Ureter (tissue), 1 donor: ENCODE data around the gene TYRP1. TPM values are rescaled to one million over a fixed set of nuclear protein-coding genes. Genes with fewer than 3 reads are reported as not detected.
"Not testable (repeated sequence)": the region's sequence is repeated elsewhere in the genome, so short reads cannot be mapped to it uniquely, and the experiment has no call there.

Source experiments
- DNase-seq: peaks from one replicate; pipeline ENCODE4 v3.0.0-alpha.2; 2020; ENCODE audit warnings: low spot score
- total RNA-seq: library from RNA; stranded (reverse); gene quantifications from one replicate; pipeline ENCODE4 v1.2.4, GENCODE V29; 2023
- donor health status: DM: yes; HTN: yes; CAD: no.

The TYRP1 gene
- not detected for total RNA-seq

- no peak for DNase-seq
Measured at GRCh38 chr9:12693141-12693540, at the start of gene TYRP1. Gene TYRP1 (plus strand): TSS chr9:12693385. CDS start chr9:12693997, 612 bp downstream.

- no peak for DNase-seq
Measured at GRCh38 chr9:12643686-12644085, 49.5 kb upstream of the TYRP1 start.

- DNase-seq, result no peak
Measured at GRCh38 chr9:12648925-12649324, 44.3 kb upstream of the TYRP1 start.

- no peak for DNase-seq
Measured at GRCh38 chr9:12651125-12651524, 42.1 kb upstream of the TYRP1 start.

DNA sequence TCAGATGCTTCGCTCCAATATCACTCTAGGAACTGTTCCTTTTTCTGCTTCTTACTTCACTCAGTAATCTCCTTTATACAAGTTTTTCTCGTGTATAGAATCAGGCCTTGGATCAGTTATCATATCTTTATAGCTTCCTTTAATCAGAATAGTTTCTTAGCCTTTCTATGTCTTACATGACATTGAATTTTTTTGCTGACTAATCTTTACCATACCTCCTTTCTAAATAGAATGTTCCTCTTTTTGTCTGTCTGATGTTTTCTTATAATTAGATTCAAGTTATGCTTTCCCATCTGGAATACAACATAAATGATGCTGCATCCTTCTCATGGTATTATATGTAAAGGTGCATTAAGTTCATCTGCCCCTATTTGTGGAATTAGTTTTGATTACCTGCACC lies 40.2 kb upstream of the TYRP1 start:
- DNase-seq, result no peak

DNA sequence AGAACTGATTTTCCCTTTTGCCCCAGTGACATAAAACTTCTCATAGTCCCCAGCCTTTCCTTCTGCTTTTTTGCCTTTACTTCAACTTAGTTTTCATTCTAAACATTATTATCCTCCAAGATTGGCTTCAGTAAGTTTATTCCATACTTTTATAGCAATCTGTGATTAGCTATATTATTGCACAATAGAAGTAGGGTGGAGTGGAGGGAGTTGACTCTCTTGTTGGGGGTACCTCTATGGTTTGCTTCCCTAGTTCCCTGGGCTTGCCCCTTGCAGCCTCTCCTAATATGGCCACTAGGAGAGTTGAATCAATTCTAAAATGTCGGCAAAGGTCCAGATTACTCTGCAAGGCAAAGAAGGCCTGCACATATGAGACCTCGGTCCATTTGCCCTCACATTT lies 36.4 kb upstream of the TYRP1 start:
- DNase-seq, result no peak

DNA sequence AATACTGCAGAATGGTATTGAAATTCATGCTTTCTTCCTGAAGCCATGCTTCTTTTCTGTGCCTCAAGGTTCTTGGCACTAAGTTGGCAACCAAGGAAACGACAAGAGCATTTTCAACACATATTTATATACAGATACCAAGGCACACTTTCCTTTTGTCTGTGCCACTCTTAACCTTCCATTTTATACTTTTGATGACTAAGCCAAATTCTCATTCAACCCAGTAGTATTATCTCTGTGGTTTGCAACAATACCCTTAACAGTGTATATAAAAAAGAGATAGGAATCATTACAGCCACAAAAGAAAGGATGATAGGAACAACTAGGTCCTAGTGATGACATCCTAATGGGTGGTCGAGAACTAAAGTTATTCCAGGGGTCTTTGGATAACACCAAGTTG lies 36.0 kb upstream of the TYRP1 start:
- DNase-seq, result no peak

GRCh38 chr9:12657998-12658397 lies 35.2 kb upstream of the TYRP1 start:
- DNase-seq, result no peak

DNA sequence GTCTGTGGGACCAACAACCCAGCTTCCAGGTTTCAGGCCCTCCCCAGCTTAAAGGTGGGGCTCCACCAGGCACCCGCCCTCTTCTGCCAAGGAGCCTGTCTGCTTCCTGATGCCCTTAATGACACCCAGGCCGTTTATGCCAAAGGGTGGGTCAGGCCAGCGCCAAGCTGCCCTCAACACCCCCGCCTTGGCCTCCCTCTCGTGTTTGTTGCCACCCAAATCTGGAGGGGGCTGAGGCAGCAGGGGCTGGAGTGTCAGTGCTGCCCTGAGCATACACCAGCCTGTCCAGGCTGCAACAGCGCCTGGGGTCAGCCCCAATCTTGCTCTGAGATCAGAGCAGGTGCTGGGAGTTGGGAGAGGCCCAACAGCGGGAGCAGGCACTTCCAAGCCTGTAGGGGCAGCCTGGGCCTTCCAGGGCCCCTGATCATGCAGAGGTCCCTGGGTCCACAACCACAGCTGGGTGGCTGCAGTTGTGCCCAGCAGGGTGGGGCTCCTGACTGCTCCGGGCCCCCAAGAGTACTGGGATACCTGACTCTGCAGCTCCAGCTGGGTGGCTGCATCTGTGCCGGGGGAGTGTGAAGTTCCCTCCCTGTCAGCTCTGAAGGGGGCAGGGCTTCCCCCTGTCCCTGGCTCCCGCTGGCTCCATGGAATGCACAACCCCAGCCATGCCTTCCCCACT lies 34.5 kb upstream of the TYRP1 start:
- no peak for DNase-seq

GRCh38 chr9:12659220-12659619 lies 34.0 kb upstream of the TYRP1 start:
- no peak for DNase-seq

- DNase-seq, result no peak
Measured at GRCh38 chr9:12666813-12667212, 26.4 kb upstream of the TYRP1 start.

DNA sequence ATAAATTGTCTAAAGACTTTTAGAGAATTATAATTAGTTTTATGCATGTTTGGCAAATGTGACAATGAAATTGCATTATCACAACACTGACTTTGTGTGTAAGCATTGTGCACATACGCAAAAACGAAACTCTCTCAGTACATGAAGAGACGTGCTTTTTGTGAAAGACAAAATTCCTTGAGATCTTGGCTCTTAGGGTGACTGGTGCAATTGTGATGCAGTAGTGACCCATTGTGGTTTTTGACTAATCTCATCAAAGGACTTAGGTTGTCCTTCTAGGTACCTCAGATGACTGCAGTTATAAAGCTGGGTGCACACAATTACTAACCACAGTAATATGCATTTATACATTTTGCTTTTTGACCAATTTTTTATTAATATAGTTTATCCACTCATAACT lies 25.3 kb upstream of the TYRP1 start:
- DNase-seq, result no peak

DNA sequence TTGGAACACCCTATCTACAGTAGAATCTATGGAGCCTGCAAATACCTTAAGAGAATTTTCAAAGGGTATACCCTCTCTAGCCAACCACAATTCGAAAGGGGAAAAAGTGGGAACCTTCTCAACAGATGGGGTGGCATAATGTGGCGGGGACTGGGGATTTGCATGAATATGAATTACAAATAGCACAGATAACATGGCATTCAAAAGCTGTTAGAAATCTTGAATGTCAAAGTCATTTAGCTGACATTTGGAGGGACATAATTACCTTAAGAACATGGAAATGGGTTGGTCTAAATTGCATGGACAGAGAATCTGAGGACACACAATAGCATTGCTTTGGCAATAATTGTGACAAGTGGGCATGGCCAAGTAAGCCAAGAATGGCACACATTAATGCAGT lies 23.2 kb upstream of the TYRP1 start:
- no peak for DNase-seq

DNA sequence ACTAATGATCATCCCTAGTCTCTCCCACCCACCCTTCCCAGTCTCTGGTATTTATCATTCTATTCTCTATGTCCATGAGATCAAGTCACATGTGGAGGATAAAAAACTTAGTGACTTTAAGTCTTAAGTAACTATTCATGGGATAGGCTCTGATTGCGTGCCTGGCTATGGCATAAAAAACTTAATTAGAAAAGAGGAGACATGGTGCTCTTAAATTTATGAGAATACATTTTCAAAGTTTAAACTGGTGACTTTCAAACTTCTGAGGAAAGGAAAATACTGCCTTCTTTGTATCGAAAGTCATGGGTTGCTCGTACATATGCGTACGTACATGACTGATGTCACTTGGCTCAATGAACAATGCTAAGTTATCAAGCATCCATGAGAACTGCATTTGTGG lies 18.2 kb upstream of the TYRP1 start:
- no peak for DNase-seq

- DNase-seq, result not testable (repeated sequence)
Measured at GRCh38 chr9:12677462-12678126, 15.6 kb upstream of the TYRP1 start.

GRCh38 chr9:12680341-12680740 lies 12.8 kb upstream of the TYRP1 start:
- no peak for DNase-seq

DNA sequence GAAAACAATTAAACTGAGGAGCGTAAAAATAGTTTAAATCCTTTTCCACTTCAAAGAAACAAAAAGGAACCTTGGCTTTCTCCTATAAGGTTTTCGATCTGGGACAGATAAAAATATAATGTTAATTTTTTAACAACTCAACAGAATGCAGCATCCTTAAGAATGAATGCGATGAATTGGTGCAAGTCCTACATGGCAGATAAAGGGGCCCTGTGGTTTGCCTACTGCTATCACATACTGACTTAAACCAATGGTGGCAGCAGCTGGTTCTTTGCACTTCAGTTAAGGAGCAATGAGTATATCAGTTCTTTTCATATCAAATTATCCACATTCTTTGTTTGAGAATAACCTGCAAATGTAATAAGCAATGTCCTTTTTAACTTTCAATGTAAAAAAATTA lies 12.4 kb upstream of the TYRP1 start:
- no peak for DNase-seq

DNA sequence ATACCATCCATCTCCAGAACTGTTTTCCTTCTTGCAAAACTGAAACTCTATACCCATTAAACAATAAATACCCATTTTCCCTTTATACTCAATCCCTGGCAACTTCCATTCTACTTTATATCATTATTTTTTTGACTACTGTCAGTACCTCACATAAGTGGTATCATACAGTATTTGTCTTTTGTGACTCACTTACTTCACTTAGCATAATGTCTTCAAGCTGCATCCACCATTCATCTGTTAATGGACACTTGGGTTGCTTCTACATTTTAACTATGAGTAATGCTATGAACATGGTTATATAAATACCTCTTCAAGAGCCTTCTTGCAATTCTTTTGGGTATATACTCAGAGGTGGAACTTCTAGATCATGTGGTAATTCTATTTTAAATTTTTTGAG lies 11.6 kb upstream of the TYRP1 start:
- DNase-seq, result no peak

DNA sequence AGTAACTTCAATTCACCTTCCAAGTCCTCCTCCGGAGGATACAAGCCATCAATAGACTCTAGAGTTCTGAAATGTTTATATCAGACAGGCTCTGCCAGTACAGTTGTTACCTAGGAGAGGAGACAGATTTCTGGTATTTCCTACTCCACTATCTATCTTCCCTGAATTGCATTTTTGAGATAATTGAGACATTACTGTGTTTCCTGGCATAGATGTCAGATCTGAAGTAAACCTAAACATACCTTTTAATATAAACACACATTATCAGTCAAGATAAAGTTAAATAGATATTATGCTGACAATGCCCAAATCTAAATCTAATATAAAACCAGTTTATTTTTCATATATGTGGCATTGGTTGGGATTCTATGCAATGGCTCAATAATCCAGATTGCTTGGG lies 8.2 kb upstream of the TYRP1 start:
- DNase-seq, result no peak

- DNase-seq, result no peak
Measured at GRCh38 chr9:12689233-12689632, 4.0 kb upstream of the TYRP1 start.

DNA sequence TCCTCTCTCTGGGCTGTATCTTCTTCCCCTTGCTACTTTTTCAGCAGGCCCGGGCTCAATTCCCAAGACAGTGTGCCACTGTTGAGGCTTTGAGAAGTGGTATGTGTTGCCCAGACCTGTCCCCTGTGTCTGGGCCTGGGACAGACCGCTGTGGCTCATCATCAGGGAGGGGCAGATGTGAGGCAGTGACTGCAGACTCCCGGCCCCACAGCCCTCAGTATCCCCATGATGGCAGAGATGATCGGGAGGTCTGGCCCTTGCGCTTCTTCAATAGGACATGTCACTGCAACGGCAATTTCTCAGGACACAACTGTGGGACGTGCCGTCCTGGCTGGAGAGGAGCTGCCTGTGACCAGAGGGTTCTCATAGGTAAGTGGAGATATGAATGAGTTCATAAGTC lies 828 bp downstream of the TYRP1 start:
- DNase-seq, result no peak

- no peak for DNase-seq
Measured at GRCh38 chr9:12695474-12695873, 2.3 kb downstream of the TYRP1 start.

DNA sequence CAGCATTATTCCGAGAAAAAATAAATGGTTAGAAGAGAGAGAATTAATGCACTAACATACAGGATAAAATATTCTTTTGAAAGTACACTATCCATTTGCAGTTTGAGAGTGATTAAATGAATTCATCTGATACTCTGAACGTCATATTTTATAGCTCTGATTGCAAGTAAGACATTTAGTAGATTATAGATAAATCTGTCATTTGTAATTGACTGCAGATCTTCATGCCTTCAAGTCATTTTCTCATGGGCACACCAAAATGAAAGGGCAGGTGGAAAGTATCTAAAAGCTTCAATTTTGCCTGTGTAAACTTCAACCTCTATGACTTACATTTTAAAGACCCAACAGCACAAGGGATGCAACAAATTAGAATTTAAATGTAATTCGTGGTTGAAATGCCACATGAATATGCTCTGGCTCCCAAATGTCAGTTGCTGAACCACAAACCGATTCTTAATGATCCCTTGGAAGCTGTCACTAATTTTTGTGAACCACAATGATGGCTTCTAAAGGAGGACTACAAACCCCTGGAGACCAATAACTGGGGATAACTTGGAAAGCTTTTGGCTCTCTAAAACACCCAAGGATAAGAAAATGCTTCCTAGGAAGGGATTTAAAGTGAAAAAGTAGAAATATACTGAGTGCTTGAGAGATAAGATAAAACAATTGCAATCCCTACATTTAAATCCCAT lies 3.9 kb downstream of the TYRP1 start:
- DNase-seq, result no peak
